Measurements from ENCODE around the gene PGA4.

PGA4 gene

GRCh38 chr11:61267437-61267841, 45.3 kb downstream of the PGA4 start:
- H3K27ac ChIP-seq, result no peak overlapping the region
- no peak for TF ChIP-seq ZFX (IDR thresholded peaks at IDR 0.05)
- no peak for TF ChIP-seq CTCF (conservative IDR thresholded peaks at IDR 0.05)

- H3K27ac ChIP-seq, result no peak overlapping the region
- TF ChIP-seq ZFX (IDR thresholded peaks at IDR 0.05), result no peak
Measured at GRCh38 chr11:61268588-61269250, 46.6 kb downstream of the PGA4 start.

DNA sequence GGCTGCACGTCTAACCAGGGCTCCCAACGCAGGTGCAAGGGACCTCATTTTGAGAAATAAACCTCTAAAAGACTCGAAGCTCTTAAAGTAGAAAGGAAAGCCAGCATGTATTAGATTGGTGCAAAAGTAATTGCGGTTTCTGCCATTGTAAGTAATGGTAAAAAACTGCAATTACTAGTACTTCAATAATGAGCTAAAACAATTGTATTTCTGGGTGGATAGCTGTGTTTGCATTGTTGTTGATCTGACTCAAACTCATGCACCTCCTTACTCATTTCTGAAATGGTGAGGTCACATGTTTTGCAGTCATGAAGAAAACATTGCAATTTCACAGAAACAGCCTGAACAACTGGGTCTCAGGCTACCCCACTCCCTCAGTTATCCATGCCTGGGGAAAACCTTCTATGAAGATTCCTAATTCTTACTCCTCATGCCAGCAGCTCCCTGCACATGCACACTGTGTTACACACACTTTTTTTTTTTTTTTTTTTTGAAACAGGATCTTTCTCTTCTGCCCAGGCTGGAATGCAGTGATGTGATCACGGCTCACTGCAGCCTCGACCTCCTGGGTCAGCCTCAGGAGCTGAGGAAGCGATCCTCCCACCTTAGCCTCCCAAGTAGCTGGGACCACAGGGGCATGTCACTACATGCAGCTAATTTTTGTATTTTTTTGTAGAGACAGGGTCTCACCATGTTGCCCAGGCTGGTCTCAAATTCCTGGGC, 48.4 kb downstream of the PGA4 start:
- no peak for TF ChIP-seq CTCF (conservative IDR thresholded peaks at IDR 0.05)
- TF ChIP-seq ZFX (IDR thresholded peaks at IDR 0.05), result no peak
- no peak overlapping the region for H3K27ac ChIP-seq

DNA sequence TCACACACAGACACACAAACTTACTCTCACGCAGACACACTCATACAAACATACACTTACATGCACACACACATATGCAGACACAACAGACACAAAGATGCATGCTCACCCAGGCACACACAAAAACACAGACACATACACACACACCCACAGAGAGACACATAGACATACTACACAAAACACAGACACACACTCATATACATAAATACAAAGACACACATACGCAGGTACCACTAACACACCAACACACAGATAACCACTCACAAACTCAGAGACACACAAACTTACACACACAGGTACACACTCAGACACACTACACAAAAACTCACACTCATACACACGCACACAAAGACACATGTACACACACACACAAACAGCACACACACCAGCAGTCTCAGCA, 50.6 kb downstream of the PGA4 start:
- no peak overlapping the region for H3K27ac ChIP-seq
- TF ChIP-seq CTCF (conservative IDR thresholded peaks at IDR 0.05) (no peak), ZFX (IDR thresholded peaks at IDR 0.05) (no peak)

- TF ChIP-seq ZFX (IDR thresholded peaks at IDR 0.05), result no peak
- no peak for TF ChIP-seq CTCF (conservative IDR thresholded peaks at IDR 0.05)
- H3K27ac ChIP-seq, result no peak overlapping the region
Measured at GRCh38 chr11:61273178-61274078, 51.3 kb downstream of the PGA4 start.

DNA sequence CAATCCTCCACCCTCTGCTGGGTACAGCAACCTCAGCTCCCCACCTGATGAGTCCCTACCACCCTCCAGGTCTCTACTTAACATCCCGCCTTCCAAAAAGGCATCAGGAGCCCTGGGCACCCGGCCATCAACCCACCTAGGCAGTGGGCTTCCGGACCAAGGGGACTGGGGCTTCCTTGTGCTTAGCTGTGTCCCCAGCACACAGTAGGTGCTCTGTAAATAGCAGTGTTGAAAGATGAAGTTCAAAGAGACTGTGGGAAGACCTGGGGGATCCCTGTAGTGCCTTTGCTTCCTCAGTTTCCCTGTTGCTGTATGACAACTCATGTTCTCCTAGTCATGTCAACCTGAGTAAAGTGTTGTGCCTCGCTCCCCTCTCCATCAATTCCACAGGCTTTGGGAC, 51.9 kb downstream of the PGA4 start:
- no peak overlapping the region for H3K27ac ChIP-seq
- TF ChIP-seq CTCF (conservative IDR thresholded peaks at IDR 0.05) (no peak), ZFX (IDR thresholded peaks at IDR 0.05) (no peak)

DNA sequence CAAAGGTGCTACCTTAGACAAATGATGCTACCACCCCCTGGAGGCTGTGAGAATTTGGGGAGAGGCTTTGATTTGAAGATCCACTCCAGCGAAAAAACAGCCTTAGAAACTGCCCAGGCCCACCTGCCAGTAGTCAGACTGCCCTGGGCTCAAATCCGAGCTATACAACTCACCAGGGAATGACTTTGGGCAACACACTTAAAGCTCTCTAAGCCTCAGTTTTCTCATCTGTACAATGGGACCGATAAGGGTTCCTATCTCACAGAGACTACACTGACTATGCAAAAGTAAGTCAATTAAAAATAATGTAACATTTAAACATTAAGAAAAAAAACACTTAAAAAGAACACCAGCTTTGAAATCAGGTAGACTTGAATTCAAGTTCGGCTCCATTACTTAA, 53.0 kb downstream of the PGA4 start:
- TF ChIP-seq ZFX (IDR thresholded peaks at IDR 0.05), result no peak
- no peak for TF ChIP-seq CTCF (conservative IDR thresholded peaks at IDR 0.05)
- H3K27ac ChIP-seq, result no peak overlapping the region

Measured in C4-2B (cell line).